GM18505 (cell line): ENCODE measurements around the gene PPIP5K1.
"Not testable (repeated sequence)": the region's sequence is repeated elsewhere in the genome, so short reads cannot be mapped to it uniquely, and the experiment has no call there.

Experiments
- ATAC-seq: cut with Tn5 transposase; IDR thresholded peaks from one replicate; pipeline ENCODE4 v1.9.1; 2021; ENCODE audit not compliant: unreplicated experiment
- POLR2A ChIP-seq: IDR thresholded peaks from 4 replicates; pipeline ENCODE4 v1.6.1; 2011; ENCODE audit warnings: borderline replicate concordance; ENCODE audit not compliant: insufficient read depth, insufficient read length; ENCODE audit errors: extremely low read depth

Gene PPIP5K1

DNA sequence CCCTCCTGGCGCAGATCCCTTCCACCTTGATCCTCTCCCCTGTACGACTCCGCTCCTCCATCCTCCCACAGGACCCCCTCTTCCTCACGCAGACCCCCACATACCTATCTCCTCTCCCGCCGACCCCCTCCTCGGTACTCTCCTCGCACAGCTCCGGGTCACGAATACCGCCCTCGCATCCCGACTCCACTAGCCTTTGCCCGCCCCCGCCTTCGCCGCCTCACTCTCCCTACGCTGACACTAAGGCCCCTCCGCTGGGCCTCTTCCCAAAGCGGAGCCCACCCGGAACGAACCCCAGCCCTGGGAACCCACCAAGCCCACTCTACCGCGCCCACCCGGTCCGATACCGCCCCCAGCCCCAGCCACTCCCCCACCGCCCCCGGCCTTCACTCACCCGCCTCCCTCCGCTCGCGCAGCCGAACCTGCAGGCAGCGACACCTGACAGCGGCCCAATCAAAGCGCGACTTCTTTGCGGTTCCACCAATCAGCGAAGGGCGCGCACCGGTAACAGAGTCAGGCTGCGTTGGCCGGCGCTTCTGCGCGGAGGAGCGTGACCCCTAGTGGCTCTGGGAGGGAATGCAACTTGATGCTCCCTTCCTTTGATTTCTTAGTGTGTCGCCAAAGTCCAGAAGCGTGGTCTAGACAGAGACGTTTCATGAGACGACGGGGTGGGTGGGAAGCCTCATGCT is at the start of gene PPIP5K1:
PPIP5K1 (minus strand) TSS at position 431 of the 689 bp plus-strand sequence. CDS start 5,704 bp downstream, outside the sequence.
- peak; percentile 96 for ATAC-seq

DNA sequence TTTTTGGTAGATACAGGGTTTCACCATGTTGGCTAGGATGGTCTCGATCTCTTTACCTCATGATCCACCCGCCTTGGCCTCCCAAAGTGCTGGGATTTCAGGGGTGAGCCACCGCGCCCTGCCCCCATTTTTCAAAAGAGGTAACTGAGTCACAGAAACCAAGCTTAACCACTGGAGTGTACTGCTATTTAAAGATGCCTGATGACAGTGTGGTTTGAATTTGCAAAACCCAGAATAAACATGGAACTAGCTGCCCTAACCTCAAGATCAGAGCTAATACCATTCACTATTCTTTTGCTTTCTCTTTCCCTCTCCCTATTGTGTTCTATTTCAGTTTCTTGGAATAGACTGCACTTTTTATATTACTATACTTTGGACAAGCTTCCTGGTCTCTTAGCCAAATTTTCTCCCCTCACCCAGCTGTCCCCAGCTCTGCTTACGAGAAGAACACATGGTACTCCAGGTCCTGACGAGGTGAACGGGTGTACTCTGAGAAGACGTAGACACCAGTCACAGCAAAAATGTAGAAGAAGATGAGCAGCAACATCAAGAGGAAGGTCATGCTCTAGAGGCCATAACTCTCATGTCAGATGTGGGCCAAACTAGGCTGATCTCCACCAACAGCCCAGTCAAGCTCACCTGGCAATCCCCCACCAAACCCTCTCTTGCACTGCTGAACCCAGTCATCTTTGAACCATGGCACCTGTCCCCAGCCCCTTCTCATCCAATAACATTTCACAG is 48.6 kb upstream of the PPIP5K1 start:
- ATAC-seq = not testable (repeated sequence)

DNA sequence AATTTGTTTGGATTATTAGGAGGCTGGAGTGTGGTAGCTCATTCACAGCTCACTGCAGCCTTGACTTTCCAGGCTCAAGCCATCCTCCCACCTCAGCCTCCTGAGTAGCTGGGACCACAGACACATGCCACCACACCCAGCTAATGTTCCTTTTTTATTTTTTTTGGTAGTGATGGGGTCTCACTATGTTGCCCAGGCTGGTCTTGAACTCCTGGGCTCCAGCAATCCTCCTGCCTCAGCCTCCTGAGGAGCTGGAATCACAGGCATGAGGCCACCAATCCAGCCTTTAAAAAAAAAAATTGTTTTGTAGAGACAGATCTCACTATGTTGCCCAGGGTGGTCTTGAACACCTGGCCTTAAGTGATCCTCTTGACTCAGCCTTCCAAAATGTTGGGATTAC is 36.9 kb upstream of the PPIP5K1 start:
- ATAC-seq = not testable (repeated sequence)

DNA sequence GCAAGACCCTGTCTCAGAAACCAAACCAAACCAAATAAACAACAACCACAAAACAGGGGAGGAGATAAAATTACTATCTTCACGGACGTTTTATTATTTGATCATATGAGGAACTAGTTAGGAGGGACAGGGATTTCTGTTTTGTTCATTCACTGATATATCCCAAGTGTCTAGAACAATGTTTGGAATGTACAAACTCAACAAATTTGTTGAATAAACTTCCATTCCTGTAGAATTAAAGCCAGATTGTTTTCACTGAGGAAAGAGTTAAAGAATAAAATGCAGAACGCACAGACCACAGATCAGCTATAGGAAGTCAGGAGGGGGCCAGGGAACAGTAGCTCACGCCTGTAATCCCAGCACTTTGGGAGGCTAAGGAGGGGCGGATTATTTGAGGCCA is 35.1 kb upstream of the PPIP5K1 start:
- TF ChIP-seq POLR2A = no peak
- no peak for ATAC-seq

DNA sequence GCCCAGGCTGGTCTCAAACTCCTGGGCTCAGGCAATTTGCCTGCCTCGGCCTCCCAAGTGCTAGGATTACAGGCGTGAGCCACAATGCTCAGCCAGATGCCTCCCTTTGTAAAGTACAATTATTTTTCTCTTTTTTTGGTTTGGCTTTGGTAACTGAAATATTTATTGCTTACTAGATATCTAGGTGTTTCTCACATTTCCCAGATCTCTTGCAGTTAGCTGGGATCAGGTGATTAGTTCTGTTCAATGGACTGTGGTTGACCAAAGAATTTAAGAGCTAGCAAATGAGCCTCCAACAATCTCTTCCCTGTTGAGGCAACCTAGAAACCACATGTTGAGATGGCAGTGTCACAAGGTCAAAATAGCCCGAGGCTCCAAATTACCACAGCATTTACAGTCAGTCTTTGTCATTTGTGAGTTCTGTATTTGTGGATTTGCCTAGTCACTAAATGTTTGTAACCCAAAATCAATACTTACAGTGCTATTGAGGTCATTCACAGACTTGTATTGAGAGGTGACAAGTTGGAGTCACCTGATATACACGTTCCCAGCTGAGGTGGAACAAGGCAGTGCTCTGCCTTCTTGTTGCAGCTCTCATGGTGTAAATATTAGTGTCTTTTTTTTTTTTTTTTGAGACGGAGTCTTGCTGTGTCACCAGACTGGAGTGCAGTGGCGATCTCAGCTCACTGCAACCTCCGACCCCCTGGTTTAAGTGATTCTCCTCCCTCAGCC is 32.2 kb upstream of the PPIP5K1 start:
- not testable (repeated sequence) for ATAC-seq

DNA sequence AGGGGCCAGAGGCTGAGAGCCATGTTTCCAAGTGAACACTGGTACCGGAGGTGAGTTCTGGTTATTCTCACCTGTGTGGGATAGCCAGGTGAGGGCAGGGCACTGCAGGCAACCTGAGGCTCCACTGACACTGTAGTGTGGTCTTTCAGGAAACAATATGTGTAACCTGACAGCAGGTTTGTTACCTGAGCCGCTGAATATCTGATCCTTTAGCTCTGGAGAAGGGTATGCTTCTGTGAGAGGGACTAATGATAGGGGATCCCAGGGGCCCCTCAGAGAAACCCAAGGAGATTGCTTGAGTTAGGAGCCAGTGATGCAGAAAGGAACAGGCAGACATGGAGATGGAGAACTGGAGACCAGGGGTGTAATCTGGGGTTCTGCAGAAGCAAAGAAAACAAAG is 28.7 kb upstream of the PPIP5K1 start, which contains the start of gene STRC:
STRC (minus strand) TSS at position 101 of the 400 bp plus-strand sequence; CDS start at position 23, 78 bp downstream.
- ATAC-seq = not testable (repeated sequence)

DNA sequence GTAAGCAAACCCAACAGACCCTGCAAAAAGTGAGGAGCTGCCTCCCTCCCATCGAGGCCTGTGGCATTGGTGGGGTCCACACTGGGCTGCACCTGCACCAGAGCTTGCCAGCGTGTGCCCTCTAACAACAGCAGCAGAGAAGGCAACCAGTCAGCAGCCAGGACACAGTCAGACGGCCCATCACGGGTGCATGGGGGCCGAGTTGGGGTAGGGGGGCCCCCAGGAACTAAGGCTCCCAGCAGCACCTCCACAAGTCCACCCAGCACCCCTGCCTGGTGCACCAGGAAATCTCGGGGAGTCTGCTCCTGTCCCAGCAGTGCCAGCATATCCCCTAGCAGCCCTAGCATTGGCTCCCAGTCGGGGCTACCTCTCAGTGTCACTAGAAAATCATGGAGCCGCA is 27.7 kb upstream of the PPIP5K1 start:
- ATAC-seq = not testable (repeated sequence)

DNA sequence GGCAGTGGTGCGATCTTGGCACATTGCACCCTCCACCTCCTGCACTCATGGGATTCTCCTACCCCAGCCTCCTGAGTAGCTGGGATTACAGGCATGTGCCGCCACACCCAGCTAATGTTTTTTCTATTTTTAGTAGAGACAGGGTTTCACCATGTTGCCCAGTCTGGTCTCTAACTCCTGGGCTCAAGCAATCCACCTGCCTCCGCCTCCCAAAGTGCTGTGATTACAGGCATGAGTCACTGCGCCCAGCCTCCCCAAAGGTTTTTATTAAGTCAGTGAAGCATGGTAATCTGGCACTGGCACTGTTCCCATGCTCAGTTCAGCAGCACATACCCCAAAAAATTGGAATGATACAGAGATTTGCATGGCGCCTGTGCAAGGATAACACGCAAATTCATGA is 12.2 kb upstream of the PPIP5K1 start:
- ATAC-seq = not testable (repeated sequence)

DNA sequence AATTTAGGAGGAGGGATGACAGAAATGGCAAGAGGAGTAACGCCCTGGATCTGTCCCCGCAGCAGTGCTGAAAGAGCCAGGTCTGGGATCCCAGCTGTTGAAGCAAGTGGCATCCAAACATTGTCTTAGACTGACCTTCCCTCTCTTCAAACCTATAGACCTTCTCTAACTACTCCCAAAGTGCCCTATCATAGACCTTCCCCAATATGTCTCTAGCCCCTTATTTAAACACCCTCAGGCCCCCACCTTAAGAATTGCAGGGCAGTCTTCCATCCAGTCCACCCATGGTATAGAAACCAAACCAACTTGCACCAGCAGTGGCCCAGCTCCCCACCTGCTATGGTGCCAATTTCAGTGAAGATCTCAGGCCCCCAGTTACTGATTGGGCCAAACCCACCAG is 10.2 kb upstream of the PPIP5K1 start:
- ATAC-seq = not testable (repeated sequence)

DNA sequence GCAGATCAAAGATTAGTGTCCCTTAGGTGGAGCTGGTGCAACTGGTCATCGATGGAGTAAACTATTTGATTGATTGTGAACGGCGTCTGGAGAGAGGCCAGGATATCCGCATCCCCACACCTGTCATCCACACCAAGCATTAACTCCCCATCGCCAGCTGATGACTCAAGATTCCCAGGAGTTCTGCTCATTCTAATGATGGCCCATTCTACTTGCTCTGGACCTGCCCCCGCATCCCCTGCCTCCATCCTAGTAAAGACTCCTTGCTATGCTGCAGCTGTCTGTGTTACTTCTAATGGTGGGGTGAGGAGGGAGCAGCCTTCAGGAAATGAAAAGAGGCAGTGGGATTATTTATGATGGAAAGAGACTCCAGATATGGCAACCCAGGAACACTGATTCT is 9.1 kb upstream of the PPIP5K1 start:
- not testable (repeated sequence) for ATAC-seq

DNA sequence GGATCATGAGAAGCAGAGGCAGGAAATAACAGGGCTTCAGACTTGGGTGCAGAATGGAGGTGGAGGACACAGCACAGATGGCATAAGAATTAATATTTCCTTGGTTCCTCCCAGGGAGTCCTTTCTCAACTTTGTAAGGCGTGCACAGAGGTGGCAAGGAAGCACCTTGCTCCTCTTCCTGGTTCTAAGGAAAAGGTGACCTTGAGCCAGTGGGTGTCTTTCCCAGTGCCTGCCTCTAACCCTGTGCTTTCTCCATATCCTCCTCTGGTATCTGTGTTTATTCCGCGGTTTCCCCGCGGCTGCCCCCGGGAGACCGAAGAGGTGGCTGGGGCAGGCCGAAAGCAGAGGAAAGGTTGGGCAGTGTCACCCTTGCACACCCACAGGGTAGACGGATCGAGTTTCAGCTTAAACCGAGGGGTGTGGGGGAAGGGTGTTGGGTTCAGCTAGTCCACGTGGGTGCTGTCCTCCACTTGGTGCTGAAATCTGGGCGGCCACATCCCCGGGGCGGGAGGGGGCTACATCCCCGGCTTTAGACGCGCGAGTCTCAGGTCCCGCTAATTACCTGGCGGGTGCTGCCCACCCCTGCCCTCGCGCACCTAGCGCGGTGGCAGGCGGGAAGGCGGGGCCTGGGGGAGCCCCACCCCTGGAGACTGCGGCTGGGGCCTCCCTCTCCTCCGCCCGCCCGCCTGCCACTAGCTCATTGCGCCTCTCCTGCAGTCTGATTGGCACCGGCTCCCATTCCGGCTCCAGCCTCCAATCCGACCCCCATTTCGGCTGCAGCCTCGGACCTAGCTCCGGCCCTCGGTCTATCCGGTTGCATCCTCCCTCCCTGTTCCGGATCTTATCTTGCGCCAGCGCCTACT is 3.6 kb upstream of the PPIP5K1 start, which contains the start of gene CKMT1B:
CKMT1B (plus strand) TSS at position 700 of the 863 bp plus-strand sequence. CDS start 192 bp downstream, outside the sequence.
- ATAC-seq = not testable (repeated sequence)

DNA sequence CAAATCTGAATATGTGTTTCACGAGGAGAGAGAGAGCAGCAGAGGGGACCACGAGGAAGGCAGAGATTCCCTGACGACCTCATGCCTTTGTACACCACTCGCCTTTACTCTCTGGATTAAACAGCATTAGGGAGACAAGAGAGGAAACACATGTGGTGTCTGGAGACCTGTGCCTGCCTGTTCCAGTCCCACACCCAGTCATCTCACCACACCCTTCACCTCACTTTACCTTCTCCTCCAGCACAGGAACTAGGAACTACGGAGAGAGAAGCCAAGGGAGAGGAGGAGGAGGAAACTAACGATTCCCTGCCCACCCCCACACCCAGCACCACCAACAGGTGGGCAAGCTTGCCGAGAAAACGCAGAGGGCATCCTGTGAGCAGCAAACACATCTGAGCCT is 2.8 kb upstream of the PPIP5K1 start:
- not testable (repeated sequence) for ATAC-seq

DNA sequence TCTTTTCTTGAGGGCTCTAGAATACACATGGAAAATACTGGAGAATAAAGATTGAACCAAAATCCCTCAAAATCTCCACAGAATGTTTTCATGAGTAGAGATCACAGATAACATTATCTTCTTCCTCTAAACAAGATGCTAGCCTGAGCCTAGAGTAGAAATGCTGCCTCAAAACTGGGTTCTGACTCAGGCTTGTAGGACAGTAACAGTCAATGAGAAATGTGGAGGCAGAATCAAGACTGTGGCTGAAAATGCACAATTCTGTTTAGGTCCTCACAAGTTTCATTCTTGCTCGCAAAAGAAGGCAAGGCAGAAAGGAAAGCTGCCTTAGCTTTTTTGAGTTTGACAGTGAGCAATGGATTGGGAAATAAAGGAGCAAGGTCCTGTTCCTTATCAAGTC is 15.4 kb downstream of the PPIP5K1 start:
- ATAC-seq = not testable (repeated sequence)

DNA sequence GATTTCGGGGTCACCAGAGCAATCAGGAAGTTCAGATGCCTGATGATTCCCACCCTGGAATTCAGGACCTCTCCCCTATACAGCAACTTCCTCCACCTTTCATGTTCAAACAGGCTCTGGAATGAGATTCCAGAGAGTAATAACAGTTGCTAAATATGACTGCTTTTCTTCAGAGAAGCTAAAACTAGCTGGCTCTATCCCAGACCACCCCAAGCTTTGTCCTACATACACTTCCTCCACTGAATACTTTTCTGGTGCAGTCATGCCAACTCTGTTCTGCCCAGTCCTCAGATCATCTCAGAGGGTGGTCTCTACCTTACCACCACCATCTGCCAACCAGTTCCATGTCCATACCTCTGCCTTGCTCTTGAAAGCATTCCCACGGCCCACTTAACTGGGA is 23.4 kb downstream of the PPIP5K1 start:
- not testable (repeated sequence) for ATAC-seq

DNA sequence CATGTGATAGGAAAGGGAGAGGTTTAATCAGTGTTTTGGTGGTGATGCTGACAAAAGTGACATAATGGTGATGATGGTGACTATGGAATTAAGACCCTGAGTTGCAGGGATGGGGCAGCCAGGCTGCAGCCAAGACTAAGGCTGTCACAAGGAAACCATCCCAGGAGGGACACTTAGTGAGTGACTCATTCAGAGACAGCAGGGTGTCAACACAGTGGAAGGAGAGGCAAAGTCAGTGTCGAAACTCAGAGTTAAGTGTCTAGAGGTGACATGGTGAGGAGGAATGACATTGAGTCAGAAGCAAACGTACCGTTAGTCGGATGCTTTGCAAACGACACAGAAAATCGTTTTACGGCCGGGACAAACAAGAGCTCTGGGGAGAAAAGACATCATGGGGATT is 26.2 kb downstream of the PPIP5K1 start:
- ATAC-seq = not testable (repeated sequence)

DNA sequence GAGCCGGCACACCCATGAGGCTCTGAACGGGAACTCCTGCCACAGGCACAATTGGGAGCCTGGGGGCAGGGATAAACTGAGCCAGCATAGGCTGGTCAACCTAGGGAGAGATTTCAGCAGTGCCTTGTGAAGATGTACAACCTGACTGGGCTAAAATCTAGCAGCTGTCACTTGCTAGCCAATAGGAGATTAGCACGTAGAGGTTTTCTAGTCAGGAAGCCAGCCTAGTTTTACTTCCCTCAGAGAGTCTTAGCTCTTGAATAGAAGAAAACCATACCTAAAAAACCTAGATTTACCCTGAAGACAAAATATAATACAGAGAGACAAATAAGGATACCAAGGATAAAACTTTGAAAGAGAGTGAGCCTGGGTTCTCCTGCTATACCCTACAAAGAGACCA is 27.3 kb downstream of the PPIP5K1 start:
- not testable (repeated sequence) for ATAC-seq
